Measurements from ENCODE around the gene SPOP. TPM values are rescaled to one million over a fixed set of nuclear protein-coding genes. Genes with fewer than 3 reads are reported as not detected.

SPOP gene
- total RNA-seq, 4 donors from 2014 or later: 44.5 to 91.5 (median 65.5) TPM

- TF ChIP-seq CTCF (IDR thresholded peaks at IDR 0.05; ENCODE audit: low read depth): no peak
Measured at GRCh38 chr17:49667854-49668253, 10.0 kb downstream of the SPOP start.

GRCh38 chr17:49664706-49665211, 13.1 kb downstream of the SPOP start:
- no peak for TF ChIP-seq CTCF (IDR thresholded peaks at IDR 0.05; ENCODE audit: low read depth)

GRCh38 chr17:49659661-49660382, 18.1 kb downstream of the SPOP start:
- no peak for TF ChIP-seq CTCF (IDR thresholded peaks at IDR 0.05; ENCODE audit: low read depth)

GRCh38 chr17:49656247-49656646, 21.6 kb downstream of the SPOP start:
- TF ChIP-seq CTCF (IDR thresholded peaks at IDR 0.05; ENCODE audit: low read depth): no peak

GRCh38 chr17:49647256-49647585, 30.7 kb downstream of the SPOP start:
- no peak for TF ChIP-seq CTCF (IDR thresholded peaks at IDR 0.05; ENCODE audit: low read depth)

GRCh38 chr17:49646391-49647255, 31.3 kb downstream of the SPOP start:
- TF ChIP-seq CTCF (IDR thresholded peaks at IDR 0.05; ENCODE audit: low read depth): no peak

GRCh38 chr17:49645654-49646053, 32.2 kb downstream of the SPOP start:
- TF ChIP-seq CTCF (IDR thresholded peaks at IDR 0.05; ENCODE audit: low read depth): no peak
